ENCODE measurements around the gene CT47C1.

The CT47C1 gene

GRCh38 chrX:119073911-119074310 is 1.1 kb downstream of the CT47C1 start:
- DNase-seq (ENCODE audit: low spot score) = no peak

GRCh38 chrX:119075270-119076025 is 2.7 kb downstream of the CT47C1 start:
- no peak for DNase-seq (ENCODE audit: low spot score)

GRCh38 chrX:119082278-119082677 is 9.5 kb downstream of the CT47C1 start:
- no peak for DNase-seq (ENCODE audit: low spot score)

- DNase-seq (ENCODE audit: low spot score) = no peak
These were observed 12.0 kb downstream of the CT47C1 start for GRCh38 chrX:119084766-119085165.

- no peak for DNase-seq (ENCODE audit: low spot score)
These were observed 14.3 kb downstream of the CT47C1 start for GRCh38 chrX:119087121-119087520.

DNA sequence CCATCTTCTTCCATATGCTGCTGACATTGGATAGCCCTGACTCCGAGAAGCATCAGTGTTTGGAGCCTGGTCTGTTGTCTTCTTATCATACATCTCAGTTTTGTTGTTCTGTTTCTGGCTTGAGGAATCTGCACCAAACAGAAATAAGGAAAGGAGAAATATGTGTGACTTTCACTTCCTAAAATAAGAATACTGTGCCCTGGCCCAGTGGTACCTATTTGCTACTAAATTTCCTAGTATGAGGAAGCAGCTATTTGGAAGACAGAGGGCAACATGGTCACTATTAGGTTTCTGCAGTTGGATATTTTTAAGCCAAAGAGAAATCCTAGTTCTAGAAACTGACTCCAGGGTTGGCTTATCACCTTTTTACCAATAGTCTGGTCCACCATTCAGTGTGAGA is 16.8 kb downstream of the CT47C1 start:
- DNase-seq (ENCODE audit: low spot score) = no peak

- DNase-seq (ENCODE audit: low spot score) = no peak
These were observed 17.8 kb downstream of the CT47C1 start for GRCh38 chrX:119090627-119091026.

- no peak for DNase-seq (ENCODE audit: low spot score)
These were observed 21.4 kb downstream of the CT47C1 start for GRCh38 chrX:119093991-119094735.

DNA sequence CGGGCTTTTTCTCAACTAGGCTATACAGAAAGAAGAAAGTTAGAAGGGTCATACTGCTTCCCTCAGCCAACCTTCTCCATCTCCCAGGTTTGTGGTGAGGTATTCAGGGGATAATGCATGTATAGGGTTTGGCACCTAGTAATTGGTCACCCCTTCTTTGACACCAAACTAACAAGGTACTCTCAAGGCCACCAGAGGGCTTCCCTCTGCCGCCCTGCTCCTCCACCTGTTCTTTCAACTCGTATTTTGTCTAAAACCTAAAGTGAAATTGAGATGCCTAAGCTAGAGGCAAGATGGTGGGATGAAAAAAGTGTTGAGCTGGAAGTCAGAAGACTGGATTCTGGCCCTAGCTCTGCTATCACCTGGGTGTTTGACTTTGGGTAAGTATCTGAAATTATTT is 22.0 kb downstream of the CT47C1 start:
- no peak for DNase-seq (ENCODE audit: low spot score)

DNA sequence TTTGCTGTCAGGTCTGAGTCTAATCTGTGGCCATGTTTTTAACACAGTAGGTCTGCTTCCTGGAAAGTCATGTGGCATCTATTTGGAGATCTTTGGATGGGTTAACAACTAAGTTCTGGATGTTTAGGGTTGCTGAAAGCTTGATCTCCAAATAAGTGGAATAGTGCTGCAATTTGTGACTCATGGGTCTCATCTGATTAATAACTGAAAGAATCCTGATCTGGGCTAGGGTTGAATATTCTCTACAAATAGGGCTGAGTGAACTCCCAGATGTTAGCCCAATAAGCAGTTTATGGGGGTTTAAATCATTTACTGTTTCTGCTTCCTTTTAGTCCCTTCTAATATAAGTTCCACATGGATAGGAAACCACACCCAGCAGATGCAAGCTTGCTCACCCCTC is 23.1 kb downstream of the CT47C1 start:
- DNase-seq (ENCODE audit: low spot score) = no peak

DNA sequence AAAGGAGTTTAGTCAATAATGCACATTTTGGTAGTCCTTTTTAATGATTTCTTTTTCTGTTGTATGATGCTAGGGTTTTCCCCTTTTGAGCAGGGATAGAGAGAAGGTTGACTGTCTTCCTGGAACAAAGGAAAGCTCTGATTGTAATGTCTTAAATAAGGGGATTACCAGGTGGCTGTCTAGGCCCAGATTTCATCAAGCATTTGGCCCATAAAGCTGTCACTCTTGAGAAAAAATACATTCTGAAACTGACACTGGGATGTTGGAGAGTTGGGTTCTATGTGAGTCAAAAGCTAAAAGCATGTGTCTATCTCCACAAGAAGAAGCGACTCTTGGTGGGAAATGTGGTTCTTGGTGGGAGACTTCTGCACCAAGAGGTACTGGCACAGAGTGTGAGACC is 28.4 kb downstream of the CT47C1 start:
- DNase-seq (ENCODE audit: low spot score) = no peak

GRCh38 chrX:119105826-119106225 is 33.0 kb downstream of the CT47C1 start:
- no peak for DNase-seq (ENCODE audit: low spot score)

DNA sequence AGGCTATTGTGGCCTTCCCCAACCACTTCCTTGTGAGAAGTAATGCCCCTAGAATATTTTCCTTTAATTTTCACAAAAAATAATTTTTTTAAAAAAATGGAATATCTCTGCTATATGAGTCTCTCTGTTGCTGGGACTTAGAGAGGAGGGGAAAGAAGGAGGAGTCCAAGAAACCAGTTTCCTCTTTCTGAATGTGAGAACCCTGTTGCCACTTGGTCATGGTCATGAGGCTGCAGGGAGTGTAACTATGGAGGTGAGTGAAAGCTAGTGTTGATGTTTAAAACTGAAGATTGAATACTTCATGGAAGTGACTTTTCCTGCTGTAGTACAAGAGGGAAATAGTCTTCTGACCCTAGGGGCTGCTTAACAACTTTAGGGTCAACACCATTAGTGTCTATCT is 34.4 kb downstream of the CT47C1 start:
- DNase-seq (ENCODE audit: low spot score) = no peak

DNA sequence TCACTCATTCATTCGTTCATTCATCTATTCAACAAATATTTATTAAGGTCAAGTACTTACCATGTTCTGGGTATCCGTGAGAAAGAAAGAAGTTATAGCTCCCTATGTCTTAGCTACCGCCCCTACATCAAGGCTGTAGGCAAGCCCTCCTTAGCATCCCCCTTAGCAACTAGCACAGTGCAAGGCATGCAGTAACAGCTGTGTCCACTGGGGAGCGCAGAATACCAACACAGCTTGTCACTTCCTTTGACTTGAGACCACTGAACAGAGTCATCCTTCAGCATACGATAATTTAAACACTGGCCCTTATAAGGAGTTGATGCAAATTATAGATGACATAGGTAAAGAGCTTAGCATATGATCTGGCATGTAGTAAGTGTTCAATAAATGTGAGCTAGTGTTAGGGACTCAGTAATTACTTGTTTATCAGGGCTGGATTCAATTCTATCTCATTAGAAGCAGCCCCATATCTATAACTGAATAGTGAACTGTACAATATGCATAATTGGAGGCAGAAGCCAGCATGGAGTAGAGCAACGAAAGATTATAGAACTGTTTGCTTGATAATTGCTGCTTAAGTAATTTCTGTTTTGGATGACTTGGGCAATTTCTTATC is 46.1 kb downstream of the CT47C1 start:
- peak; percentile 78 for DNase-seq (ENCODE audit: low spot score)

- peak; percentile 36 for DNase-seq (ENCODE audit: low spot score)
These were observed 48.5 kb downstream of the CT47C1 start for GRCh38 chrX:119121341-119121740.
